PFSK-1 (cell line): ENCODE results near the gene EDC3.
A peak's percentile ranks its signal among the peaks of the same experiment; 100 is the strongest.

Source experiments
- FOXP2 ChIP-seq: optimal IDR thresholded peaks from 2 replicates; pipeline ENCODE3; 2011; ENCODE audit warnings: borderline replicate concordance, control low read depth, inconsistent platforms; ENCODE audit not compliant: insufficient read depth; ENCODE audit errors: extremely low read length, extremely low read depth
- POLR2AphosphoS5 ChIP-seq: IDR thresholded peaks from 2 replicates; pipeline ENCODE4 v1.6.1; 2012; ENCODE audit warnings: low read depth, mild to moderate bottlenecking, control low read depth, low read length, moderate library complexity
- REST ChIP-seq, 2 experiments: IDR thresholded peaks; 2 replicates each; pipeline versions ENCODE4 v1.6.1 to v1.8.0; 2011 to 2012; ENCODE audit warnings: low read depth in 2 of 2, low read length in 2 of 2, control low read depth in 1 of 2, inconsistent platforms in 1 of 2, mild to moderate bottlenecking in 1 of 2, moderate library complexity in 1 of 2; ENCODE audit not compliant: insufficient read depth in 1 of 2
- SIN3A ChIP-seq: IDR thresholded peaks from 2 replicates; pipeline ENCODE4 v1.6.1; 2012; ENCODE audit warnings: mild to moderate bottlenecking, low read length, moderate library complexity, borderline replicate concordance; ENCODE audit not compliant: insufficient read depth
- TAF1 ChIP-seq: IDR thresholded peaks from 2 replicates; pipeline ENCODE4 v1.6.1; 2012; ENCODE audit warnings: low read length, control low read depth, borderline replicate concordance; ENCODE audit not compliant: insufficient read depth

Gene EDC3

GRCh38 chr15:74603026-74603788 is 92.6 kb downstream of the EDC3 start:
- TF ChIP-seq POLR2AphosphoS5 (no peak), SIN3A (no peak), REST (IDR thresholded peaks at IDR 0.05; ENCODE audit: insufficient read depth in 1 of 2, low read depth in 2 of 2, low read length in 2 of 2) (no peak), TAF1 (no peak), FOXP2 (no peak)

DNA sequence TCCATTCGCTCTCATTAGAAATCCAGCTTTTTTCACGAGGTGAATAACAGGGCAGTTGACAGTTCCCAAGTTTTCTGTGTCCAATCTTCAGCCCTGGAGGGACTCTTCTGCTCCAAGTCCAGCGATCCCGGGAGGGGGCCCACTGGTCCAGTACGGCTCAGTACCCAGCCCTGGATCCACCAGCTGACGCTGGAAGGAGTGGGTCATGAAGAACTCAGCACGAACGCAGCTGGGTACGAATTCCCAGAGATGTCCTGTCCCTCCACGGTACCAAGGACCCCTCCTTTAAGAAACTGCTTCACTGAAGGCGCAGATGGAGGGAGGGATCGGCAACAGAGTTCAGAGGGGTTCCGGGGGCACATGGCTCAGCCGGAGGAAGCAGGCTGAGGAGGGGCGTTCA is 96.7 kb downstream of the EDC3 start:
- TF ChIP-seq REST (IDR thresholded peaks at IDR 0.05; ENCODE audit: insufficient read depth in 1 of 2, low read depth in 2 of 2, low read length in 2 of 2), result no peak
- TF ChIP-seq FOXP2, result no peak
- TF ChIP-seq POLR2AphosphoS5, result no peak
- TF ChIP-seq SIN3A, result no peak
- TF ChIP-seq TAF1, result no peak

- no peak for TF ChIP-seq REST (IDR thresholded peaks at IDR 0.05; ENCODE audit: insufficient read depth in 1 of 2, low read depth in 2 of 2, low read length in 2 of 2)
- TF ChIP-seq FOXP2, result no peak
- 0 out of 2 replicates have a peak, but pooled peaks have one; percentile 17 for TF ChIP-seq POLR2AphosphoS5
- TF ChIP-seq SIN3A, result no peak
- no peak for TF ChIP-seq TAF1
Observed at GRCh38 chr15:74598126-74598842, 97.5 kb downstream of the EDC3 start.

DNA sequence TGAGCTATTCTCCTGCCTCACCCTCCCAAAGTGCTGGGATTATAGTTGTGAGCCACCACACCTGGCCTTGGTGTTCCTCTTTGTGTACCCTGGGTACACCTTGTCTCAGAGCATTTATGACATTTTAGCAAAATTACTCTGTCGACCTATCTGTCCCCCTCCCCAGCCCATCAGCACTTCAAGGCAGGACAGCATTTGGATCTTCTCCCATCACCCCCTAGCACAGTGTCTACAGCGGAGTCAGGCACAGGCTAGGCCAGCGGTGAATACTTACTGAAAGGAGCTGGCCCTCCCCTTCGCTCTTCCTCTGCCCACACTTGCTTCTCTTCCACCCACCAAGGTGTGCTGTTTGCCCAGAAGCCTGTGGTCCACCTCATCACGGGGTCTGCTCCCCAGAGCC is 100.6 kb downstream of the EDC3 start:
- TF ChIP-seq REST (IDR thresholded peaks at IDR 0.05; ENCODE audit: insufficient read depth in 1 of 2, low read depth in 2 of 2, low read length in 2 of 2) (no peak), POLR2AphosphoS5 (no peak), TAF1 (no peak), SIN3A (no peak), FOXP2 (no peak)
